ENCODE data around the gene ELF2. TPM values are rescaled to one million over a fixed set of nuclear protein-coding genes. Genes with fewer than 3 reads are reported as not detected.

The ELF2 gene
- polyA plus RNA-seq, 3 donors = 14.0 to 34.3 (median 18.9) TPM

- DNase-seq = peak; percentile 70 to 75 (median 72)
- Mint-ChIP-seq H3K36me3 (peaks cover 6 to 14% of the 10 kb centered on the region in 2 donors), H3K4me3 (no peak overlapping the region), H3K27ac (peak overlapping the region in 6 of 7 donors; percentile 33 to 79 (median 53)), H3K9me3 (peaks cover 0 to 9% (median 5%) of the 10 kb centered on the region in 7 donors), H3K4me1 (peaks cover 60% of the 10 kb centered on the region), H3K27me3 (ENCODE audit: low read depth in 3 of 3) (peaks cover 0 to 1% (median 0%) of the 10 kb centered on the region in 3 donors)
- peaks cover 99% of the 10 kb centered on the region for H4K20me1 ChIP-seq (ENCODE audit: insufficient read depth, low read length)
- no peak for TF ChIP-seq CTCF (IDR thresholded peaks at IDR 0.05)
- H3K79me2 ChIP-seq (ENCODE audit: insufficient read depth, low read length) = peaks cover 100% of the 10 kb centered on the region
- H3K4me3 ChIP-seq (replicated peaks in 1 of 3; ENCODE audit: low read depth in 2 of 3, low read length in 3 of 3) = peak overlapping the region in 1 of 3 experiments; percentile 27
- intact Hi-C loops (cut with micrococcal nuclease) = no loop called here
- no peaks in the 10 kb centered on the region for H3K36me3 ChIP-seq (replicated peaks in 1 of 2; ENCODE audit: control insufficient read depth in 1 of 2, insufficient read depth in 2 of 2, low read length in 2 of 2)
- H3K4me1 ChIP-seq (ENCODE audit: control insufficient read depth in 1 of 2, insufficient read depth in 2 of 2, low read length in 2 of 2) = peaks cover 21 to 34% of the 10 kb centered on the region in 2 donors
- no peak overlapping the region for H3K9ac ChIP-seq (ENCODE audit: insufficient read depth, low read length, poor library complexity, severe bottlenecking)
- no peaks in the 10 kb centered on the region for H3K27me3 ChIP-seq (ENCODE audit: control insufficient read depth in 2 of 2, insufficient read depth in 2 of 2, low read length in 2 of 2)
- peak overlapping the region; percentile 44 for H3K4me2 ChIP-seq (replicated peaks; ENCODE audit: extremely low read depth, low read length, poor library complexity, severe bottlenecking)
- H3K27ac ChIP-seq (ENCODE audit: low read depth in 1 of 2, low read length in 2 of 2) = peak overlapping the region; percentile 8 to 55
- no peak overlapping the region for H2AFZ ChIP-seq (ENCODE audit: insufficient read depth, low read depth, low read length, poor library complexity, severe bottlenecking)
- no CpG with 5 or more reads among the region's 7 CpGs for WGBS (ENCODE audit: insufficient coverage)
- no peaks in the 10 kb centered on the region for H3K9me3 ChIP-seq (replicated peaks in 1 of 2; ENCODE audit: control insufficient read depth in 1 of 2, insufficient read depth in 1 of 2, low read length in 2 of 2)
Observed at GRCh38 chr4:139144161-139144859, 32.7 kb downstream of the ELF2 start.

- Mint-ChIP-seq H3K4me3 (no peak overlapping the region), H3K27ac (no peak overlapping the region), H3K36me3 (peaks cover 6 to 11% of the 10 kb centered on the region in 2 donors), H3K9me3 (peaks cover 0 to 9% (median 5%) of the 10 kb centered on the region in 7 donors), H3K27me3 (ENCODE audit: low read depth in 3 of 3) (peaks cover 0 to 1% (median 0%) of the 10 kb centered on the region in 3 donors), H3K4me1 (peaks cover 64% of the 10 kb centered on the region)
- Histone ChIP-seq H3K27me3 (ENCODE audit: control insufficient read depth in 2 of 2, insufficient read depth in 2 of 2, low read length in 2 of 2) (no peaks in the 10 kb centered on the region), H3K36me3 (replicated peaks in 1 of 2; ENCODE audit: control insufficient read depth in 1 of 2, insufficient read depth in 2 of 2, low read length in 2 of 2) (no peaks in the 10 kb centered on the region), H3K27ac (ENCODE audit: low read depth in 1 of 2, low read length in 2 of 2) (no peak overlapping the region), H4K20me1 (ENCODE audit: insufficient read depth, low read length) (peaks cover 99% of the 10 kb centered on the region), H3K4me3 (replicated peaks in 1 of 3; ENCODE audit: low read depth in 2 of 3, low read length in 3 of 3) (no peak overlapping the region), H3K9ac (ENCODE audit: insufficient read depth, low read length, poor library complexity, severe bottlenecking) (no peak overlapping the region), H3K79me2 (ENCODE audit: insufficient read depth, low read length) (peaks cover 100% of the 10 kb centered on the region), H3K4me1 (ENCODE audit: control insufficient read depth in 1 of 2, insufficient read depth in 2 of 2, low read length in 2 of 2) (peaks cover 24 to 45% of the 10 kb centered on the region in 2 donors), H3K4me2 (replicated peaks; ENCODE audit: extremely low read depth, low read length, poor library complexity, severe bottlenecking) (no peak overlapping the region), H2AFZ (ENCODE audit: insufficient read depth, low read depth, low read length, poor library complexity, severe bottlenecking) (no peak overlapping the region), H3K9me3 (replicated peaks in 1 of 2; ENCODE audit: control insufficient read depth in 1 of 2, insufficient read depth in 1 of 2, low read length in 2 of 2) (no peaks in the 10 kb centered on the region)
- intact Hi-C loops (cut with micrococcal nuclease) = no loop called here
- no peak for TF ChIP-seq CTCF (IDR thresholded peaks at IDR 0.05)
- 17% methylated on average over 1 of the region's 2 CpGs for WGBS (ENCODE audit: insufficient coverage)
- DNase-seq = no peak
Observed at GRCh38 chr4:139142980-139143379, 34.0 kb downstream of the ELF2 start.
